Urinary bladder (tissue), 4 donors: ENCODE results near the gene DMAC2L. TPM values are rescaled to one million over a fixed set of nuclear protein-coding genes. Genes with fewer than 3 reads are reported as not detected.
A peak's percentile ranks its signal among the peaks of the same experiment; 100 is the strongest.

Source experiments
- DNase-seq: peaks from one replicate; pipeline ENCODE4 v3.0.0-alpha.2; 2015; ENCODE audit errors: extremely low spot score
- H3K27ac ChIP-seq: one replicate; pipeline ENCODE4 v1.5.1; 2013; ENCODE audit warnings: low read depth, mild to moderate bottlenecking, moderate library complexity
- H3K36me3 ChIP-seq: one replicate; pipeline ENCODE4 v1.6.1; 2013; ENCODE audit warnings: mild to moderate bottlenecking, moderate library complexity; ENCODE audit not compliant: insufficient read depth
- H3K4me1 ChIP-seq: one replicate; pipeline ENCODE4 v1.6.1; 2013; ENCODE audit warnings: mild to moderate bottlenecking, moderate library complexity; ENCODE audit not compliant: insufficient read depth
- H3K4me3 ChIP-seq: one replicate; pipeline ENCODE4 v1.5.1; 2013; ENCODE audit warnings: low read depth, low read length
- WGBS: extraction: QIAGEN DNeasy Blood & Tissue Kit; methylation state at CpG from one replicate; pipeline ENCODE4 v1.1.7; 2013; 5-methylcytosine and 5-hydroxymethylcytosine counted together
- polyA plus RNA-seq: library from polyadenylated mRNA; stranded (reverse); fragments of 200-250 nt; gene quantifications from one replicate; pipeline ENCODE4 v1.2.3, GENCODE V29; 2013
- total RNA-seq: library from RNA; depleted of rRNA; stranded (reverse); fragments of >200 nt; gene quantifications from one replicate; pipeline ENCODE4 v1.2.3, GENCODE V29; 2014
- donor health status: healthy with polysubstance abuse.
- donor health status: healthy.

DMAC2L gene
- total and polyA plus RNA-seq, 2 donors: 11.4 to 15.7 TPM

- Histone ChIP-seq H3K4me1 (no peaks in the 10 kb centered on the region), H3K4me3 (no peak overlapping the region), H3K27ac (no peak overlapping the region), H3K36me3 (no peaks in the 10 kb centered on the region)
- 99% methylated on average over 2 of the region's 2 CpGs for WGBS
- no peak for DNase-seq
Measured at GRCh38 chr14:50338587-50338986, 26.5 kb downstream of the DMAC2L start.

GRCh38 chr14:50339178-50339804 lies 27.2 kb downstream of the DMAC2L start:
- DNase-seq: no peak
- Histone ChIP-seq H3K4me1 (no peaks in the 10 kb centered on the region), H3K27ac (no peak overlapping the region), H3K4me3 (no peak overlapping the region), H3K36me3 (no peaks in the 10 kb centered on the region)
- 35% methylated on average over 3 of the region's 3 CpGs for WGBS

GRCh38 chr14:50340045-50340444 lies 27.9 kb downstream of the DMAC2L start:
- 65% methylated on average over 5 of the region's 5 CpGs for WGBS
- no peaks in the 10 kb centered on the region for H3K36me3 ChIP-seq
- no peaks in the 10 kb centered on the region for H3K4me1 ChIP-seq
- no peak overlapping the region for H3K4me3 ChIP-seq
- no peak for DNase-seq
- H3K27ac ChIP-seq: no peak overlapping the region

DNA sequence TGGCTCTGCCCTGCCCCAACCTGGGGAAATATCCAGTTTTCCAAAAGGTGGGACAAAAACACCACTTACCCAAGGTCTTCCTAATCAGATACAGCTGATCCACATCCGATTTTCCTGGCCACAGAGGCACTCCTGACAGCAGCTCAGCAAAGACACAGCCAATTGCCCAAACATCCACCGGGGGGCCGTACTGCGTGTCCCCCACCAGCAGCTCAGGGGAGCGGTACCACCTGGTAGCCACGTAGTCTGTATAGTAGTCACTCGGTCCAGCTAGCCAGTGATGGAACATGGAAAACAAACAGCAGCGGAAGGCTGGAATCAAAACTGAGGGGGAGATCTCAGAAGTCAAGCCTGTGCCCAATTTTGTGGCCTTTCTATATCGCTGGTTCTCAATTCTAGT lies 28.8 kb downstream of the DMAC2L start:
- no peak for DNase-seq
- 90% methylated on average over 9 of the region's 9 CpGs for WGBS
- Histone ChIP-seq H3K4me3 (no peak overlapping the region), H3K4me1 (peaks cover 2% of the 10 kb centered on the region), H3K27ac (no peak overlapping the region), H3K36me3 (no peaks in the 10 kb centered on the region)

DNA sequence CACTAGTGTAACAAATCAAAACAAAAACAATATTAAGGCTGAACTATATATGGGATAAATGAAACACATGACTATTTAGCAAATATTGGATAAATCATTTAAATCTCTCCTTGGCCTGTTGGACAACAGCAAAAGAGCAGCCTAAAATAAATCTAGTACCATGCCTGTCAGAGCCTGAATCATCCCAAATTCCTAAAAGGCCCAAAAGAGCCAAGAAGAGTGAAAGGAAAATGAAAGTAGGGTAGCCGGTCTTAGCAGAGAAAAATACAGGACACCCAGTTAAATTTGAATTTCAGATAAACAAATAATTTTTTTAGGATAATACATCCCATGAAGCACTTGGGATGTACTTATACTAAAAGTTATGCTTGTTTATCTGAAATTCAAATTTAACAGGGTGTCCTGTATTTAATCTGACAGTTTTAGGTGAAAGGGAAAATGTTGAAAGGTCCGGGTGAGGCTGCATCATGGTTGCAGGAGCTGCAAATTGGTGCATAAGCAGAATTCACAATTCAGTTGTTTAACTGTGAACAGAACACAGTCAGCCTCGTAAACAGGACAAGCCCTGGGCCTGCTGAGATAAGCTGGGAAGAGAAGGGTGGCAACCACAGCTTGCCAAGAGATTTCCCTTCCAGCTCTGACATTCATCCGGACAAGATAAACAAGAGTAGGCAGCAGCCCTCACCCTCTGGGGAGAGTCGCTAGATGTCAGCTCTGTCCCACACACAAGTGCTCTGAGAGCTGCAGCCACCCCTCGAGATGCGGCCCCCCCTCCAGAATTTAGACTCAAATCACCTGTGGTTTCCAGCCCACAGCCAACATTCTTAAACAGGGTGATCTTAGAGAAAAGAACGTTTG lies 30.3 kb downstream of the DMAC2L start:
- Histone ChIP-seq H3K27ac (no peak overlapping the region), H3K4me1 (peaks cover 2% of the 10 kb centered on the region), H3K4me3 (peak overlapping the region; percentile 19), H3K36me3 (no peaks in the 10 kb centered on the region)
- 7% methylated on average over 8 of the region's 8 CpGs for WGBS
- DNase-seq: no peak

DNA sequence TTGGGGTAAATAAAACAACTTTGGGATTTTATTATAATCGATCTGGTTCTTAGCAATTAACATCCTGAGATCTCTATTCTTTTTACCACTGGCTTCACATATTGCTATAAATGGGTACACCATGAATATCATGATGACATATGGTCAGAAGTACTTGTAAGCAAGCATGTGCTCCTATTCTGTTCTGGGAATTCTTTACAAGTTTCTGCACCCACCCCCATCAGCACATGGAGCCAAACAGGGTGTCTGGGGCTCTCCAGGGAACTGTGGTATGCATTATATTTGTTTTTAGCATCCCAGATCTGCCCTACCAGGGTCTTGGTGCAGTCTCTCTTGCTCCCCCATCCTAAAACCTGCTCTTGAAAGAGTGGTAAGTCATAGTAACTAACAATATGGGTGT lies 31.3 kb downstream of the DMAC2L start:
- peaks cover 2% of the 10 kb centered on the region for H3K4me1 ChIP-seq
- no peak overlapping the region for H3K27ac ChIP-seq
- no peak for DNase-seq
- no peaks in the 10 kb centered on the region for H3K36me3 ChIP-seq
- 66% methylated on average over 1 of the region's 1 CpG for WGBS
- H3K4me3 ChIP-seq: no peak overlapping the region

- H3K27ac ChIP-seq: no peak overlapping the region
- no peak for DNase-seq
- H3K4me1 ChIP-seq: peaks cover 2% of the 10 kb centered on the region
- no peak overlapping the region for H3K4me3 ChIP-seq
- no peaks in the 10 kb centered on the region for H3K36me3 ChIP-seq
- WGBS: 88% methylated on average over 7 of the region's 7 CpGs
Measured at GRCh38 chr14:50344116-50344775, 32.1 kb downstream of the DMAC2L start.

DNA sequence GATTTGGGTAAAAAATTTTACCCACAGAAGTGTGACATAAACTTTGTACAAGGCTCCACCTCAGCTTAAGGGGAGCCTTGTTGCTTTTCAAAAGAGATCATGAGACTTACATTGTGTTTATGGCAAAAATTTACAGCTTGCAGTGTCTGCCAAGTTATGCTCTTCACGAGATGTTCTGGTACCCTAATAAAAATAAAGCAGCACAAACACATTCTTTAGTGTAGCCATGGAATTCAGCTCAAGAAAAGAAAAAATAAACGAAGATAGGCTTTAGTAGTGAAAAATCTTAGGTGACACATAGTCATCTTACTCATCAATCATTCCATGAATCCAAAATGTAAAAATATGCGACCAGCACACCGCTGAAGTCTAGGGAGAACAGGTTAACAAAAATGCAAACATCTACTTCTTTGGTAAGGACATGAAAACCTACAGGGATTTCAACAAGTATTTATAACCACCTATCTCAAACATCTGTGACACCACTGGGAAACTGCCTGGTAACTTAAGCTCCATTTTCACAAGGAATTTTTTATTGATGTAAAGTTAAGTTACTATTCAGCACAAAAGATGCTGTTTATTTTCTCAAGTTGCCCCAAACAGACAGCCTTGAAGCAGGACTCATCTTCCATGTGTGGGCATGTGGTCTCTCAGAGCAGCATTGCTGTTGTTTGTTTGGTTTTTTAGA lies 32.9 kb downstream of the DMAC2L start:
- H3K4me1 ChIP-seq: peaks cover 2% of the 10 kb centered on the region
- DNase-seq: no peak
- 22% methylated on average over 4 of the region's 4 CpGs for WGBS
- no peak overlapping the region for H3K4me3 ChIP-seq
- H3K27ac ChIP-seq: peak overlapping the region; percentile 13
- no peaks in the 10 kb centered on the region for H3K36me3 ChIP-seq

GRCh38 chr14:50345846-50346422 lies 33.8 kb downstream of the DMAC2L start:
- Histone ChIP-seq H3K4me3 (no peak overlapping the region), H3K4me1 (peaks cover 2% of the 10 kb centered on the region), H3K27ac (no peak overlapping the region), H3K36me3 (no peaks in the 10 kb centered on the region)
- WGBS: 50% methylated on average over 6 of the region's 6 CpGs
- DNase-seq: no peak

DNA sequence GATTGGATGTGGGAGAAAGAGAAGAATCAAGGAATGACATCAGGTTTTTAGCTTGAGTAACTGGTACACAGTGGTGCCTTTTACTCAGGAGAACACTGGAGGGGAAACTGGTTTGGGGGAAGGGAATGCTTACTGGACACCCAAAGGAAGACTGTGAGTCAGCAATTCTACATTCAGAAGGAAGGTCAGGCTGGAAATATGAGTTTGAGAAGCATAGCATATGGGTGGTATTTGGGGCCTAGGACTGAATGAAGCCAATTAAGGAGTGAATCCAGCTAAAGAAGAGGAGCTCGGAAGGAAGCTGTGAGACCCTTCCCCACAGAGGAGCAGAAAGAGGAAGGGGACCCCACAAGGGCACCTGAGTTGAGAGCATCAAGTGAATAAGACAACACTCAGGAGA lies 35.4 kb downstream of the DMAC2L start:
- no peak for DNase-seq
- Histone ChIP-seq H3K27ac (no peak overlapping the region), H3K4me1 (peaks cover 2% of the 10 kb centered on the region), H3K4me3 (no peak overlapping the region), H3K36me3 (no peaks in the 10 kb centered on the region)
- 97% methylated on average over 1 of the region's 1 CpG for WGBS

GRCh38 chr14:50348933-50349332 lies 36.8 kb downstream of the DMAC2L start:
- H3K4me3 ChIP-seq: no peak overlapping the region
- H3K4me1 ChIP-seq: peaks cover 2% of the 10 kb centered on the region
- H3K27ac ChIP-seq: no peak overlapping the region
- DNase-seq: no peak
- H3K36me3 ChIP-seq: no peaks in the 10 kb centered on the region

- no peak overlapping the region for H3K4me3 ChIP-seq
- 75% methylated on average over 2 of the region's 2 CpGs for WGBS
- H3K36me3 ChIP-seq: no peaks in the 10 kb centered on the region
- no peak overlapping the region for H3K27ac ChIP-seq
- no peaks in the 10 kb centered on the region for H3K4me1 ChIP-seq
- DNase-seq: no peak
Measured at GRCh38 chr14:50350975-50351374, 38.9 kb downstream of the DMAC2L start.

DNA sequence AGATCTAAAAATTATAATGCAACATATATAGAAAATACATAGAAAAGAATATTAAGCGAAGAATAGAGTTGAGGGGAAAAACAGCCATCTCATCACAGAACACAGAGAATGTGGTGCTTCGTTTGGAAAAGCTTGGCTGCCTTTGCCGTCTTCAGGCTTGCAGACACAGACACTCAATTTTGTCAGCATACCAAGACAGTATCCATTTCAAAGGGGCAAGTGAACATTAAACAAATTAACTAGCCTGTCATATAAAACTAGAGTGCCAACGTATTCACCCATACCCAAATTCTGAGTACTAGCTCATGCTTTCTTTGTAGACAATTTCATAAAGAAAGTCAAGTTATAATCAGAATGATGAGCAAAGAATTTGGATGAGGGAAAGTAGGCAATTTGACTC lies 40.5 kb downstream of the DMAC2L start:
- H3K4me1 ChIP-seq: no peaks in the 10 kb centered on the region
- no peak for DNase-seq
- 62% methylated on average over 4 of the region's 4 CpGs for WGBS
- H3K4me3 ChIP-seq: no peak overlapping the region
- H3K27ac ChIP-seq: no peak overlapping the region
- H3K36me3 ChIP-seq: no peaks in the 10 kb centered on the region
